Psoas muscle (tissue), 8 donors: Measurements from ENCODE around the gene PRIMA1. TPM values are rescaled to one million over a fixed set of nuclear protein-coding genes. Genes with fewer than 3 reads are reported as not detected.
"Not testable (repeated sequence)": the region's sequence is repeated elsewhere in the genome, so short reads cannot be mapped to it uniquely, and the experiment has no call there.

ENCODE experiments used
- ATAC-seq, 4 donors: fragments of 200-7000 bp; cut with Tn5 transposase; one replicate each; pipeline ENCODE4 v1.9.1; 2020; ENCODE audit warnings: moderate library complexity in 3 of 4, mild to moderate bottlenecking in 2 of 4
- DNase-seq, 2 donors: peaks; one replicate each; pipeline ENCODE4 v3.0.0-alpha.2; 2020
- H3K27ac ChIP-seq: fragments of 200-600 bp; one replicate; pipeline ENCODE4 v1.8.0; 2022
- H3K27me3 ChIP-seq, 3 donors: fragments of 200-600 bp in 1 of 3; one replicate each; pipeline versions ENCODE4 v1.6.1 to v1.8.0; 2013 to 2022; ENCODE audit warnings: low read length in 2 of 3, mild to moderate bottlenecking in 2 of 3, moderate library complexity in 1 of 3; ENCODE audit not compliant: insufficient read depth in 3 of 3
- H3K36me3 ChIP-seq, 2 donors: fragments of 200-600 bp in 1 of 2; one replicate each; pipeline versions ENCODE4 v1.6.1 to v1.8.0; 2013 to 2022; ENCODE audit warnings: low read depth in 1 of 2, mild to moderate bottlenecking in 1 of 2, moderate library complexity in 1 of 2; ENCODE audit not compliant: insufficient read depth in 1 of 2
- H3K4me1 ChIP-seq: fragments of 200-600 bp; one replicate; pipeline ENCODE4 v1.8.0; 2022
- H3K4me3 ChIP-seq: fragments of 200-600 bp; one replicate; pipeline ENCODE4 v1.8.0; 2022; ENCODE audit warnings: mild to moderate bottlenecking
- H3K9me3 ChIP-seq: fragments of 200-600 bp; one replicate; pipeline ENCODE4 v1.8.0; 2022
- CTCF ChIP-seq: fragments of 200-600 bp; IDR thresholded peaks from one replicate; pipeline ENCODE4 v1.8.0; 2022; ENCODE audit warnings: antibody characterized with exemption
- WGBS, 3 donors: extraction: QIAGEN DNeasy Blood & Tissue Kit; methylation state at CpG; one replicate each; pipeline versions ENCODE4 v1.1.6 to v1.1.7; 2013; 5-methylcytosine and 5-hydroxymethylcytosine counted together
- intact Hi-C, 2 donors: fragments of 100-400 bp; cut with DNase I; formaldehyde crosslinking; loops; one replicate each; pipeline versions ENCODE4 v1.11.0 to v1.14.2; 2022
- polyA plus RNA-seq, 3 donors: library from polyadenylated mRNA; stranded (reverse); fragments of 200-250 nt; gene quantifications; one replicate each; pipeline ENCODE4 v1.2.3, GENCODE V29; 2013
- total RNA-seq, 4 donors: library from RNA; stranded (reverse); fragmentation: NEBNext Ultra II Directional in 2 of 4; extraction: Animal tissue kit (Norgen Biotek cat#: 25700) in 2 of 4; gene quantifications; one replicate each; pipeline versions ENCODE4 v1.2.1 to v1.2.4, GENCODE V29; 2021 to 2023
- donor health status: healthy with polysubstance abuse.
- donor health status: DM: no; HTN: no; CAD: no; lungs with moderate emphysema.
- donor health status: Bipolar disorder and iron deficiency.
- donor health status: healthy.
- donor health status: DM: yes; HTN: yes; CAD: no.
- donor health status: DM: no; HTN: no; CAD: no.
- donor health status: DM: no; HTN: no; CAD: no.
- donor health status: DM: yes; HTN: yes; CAD: no.

PRIMA1 gene
- total and polyA plus RNA-seq, 7 donors, result 0.17 to 0.77 (median 0.19) TPM

GRCh38 chr14:93824076-93824475 is 35.8 kb upstream of the PRIMA1 start:
- H3K36me3 ChIP-seq, result no peaks in the 10 kb centered on the region
- WGBS, 3 donors, result 69 to 73% (median 70%) methylated on average over 9 of the region's 9 CpGs
- ATAC-seq (no peak), DNase-seq (no peak)
- H3K9me3 ChIP-seq, result no peaks in the 10 kb centered on the region
- no peaks in the 10 kb centered on the region for H3K4me1 ChIP-seq
- intact Hi-C loops, result no loop called here
- H3K4me3 ChIP-seq, result no peak overlapping the region
- TF ChIP-seq CTCF, result no peak
- H3K27me3 ChIP-seq, result peaks cover 0 to 31% (median 4%) of the 10 kb centered on the region in 3 donors
- H3K27ac ChIP-seq, result no peak overlapping the region

- no peak for TF ChIP-seq CTCF
- intact Hi-C loops, result no loop called here
- ATAC-seq (no peak), DNase-seq (no peak)
- no peak overlapping the region for H3K4me3 ChIP-seq
- 57 to 60% (median 58%) methylated on average over 6 of the region's 6 CpGs for WGBS, 3 donors
- H3K36me3 ChIP-seq, result no peaks in the 10 kb centered on the region
- peaks cover 0 to 31% (median 4%) of the 10 kb centered on the region in 3 donors for H3K27me3 ChIP-seq
- no peaks in the 10 kb centered on the region for H3K4me1 ChIP-seq
- no peak overlapping the region for H3K27ac ChIP-seq
- no peaks in the 10 kb centered on the region for H3K9me3 ChIP-seq
Measured at GRCh38 chr14:93821051-93821450, 32.8 kb upstream of the PRIMA1 start.

- ATAC-seq (no peak), DNase-seq (no peak)
- Histone ChIP-seq H3K27me3 (peaks cover 0 to 11% (median 0%) of the 10 kb centered on the region in 3 donors), H3K36me3 (no peaks in the 10 kb centered on the region), H3K27ac (no peak overlapping the region), H3K4me1 (no peaks in the 10 kb centered on the region), H3K4me3 (no peak overlapping the region), H3K9me3 (peaks cover 14% of the 10 kb centered on the region)
- intact Hi-C loops, result no loop called here
- WGBS, 3 donors, result 82 to 89% (median 87%) methylated on average over 10 of the region's 10 CpGs
- no peak for TF ChIP-seq CTCF
Measured at GRCh38 chr14:93818857-93819256, 30.6 kb upstream of the PRIMA1 start.

- no peaks in the 10 kb centered on the region for H3K36me3 ChIP-seq
- no peak overlapping the region for H3K4me3 ChIP-seq
- 76 to 81% (median 80%) methylated on average over 8 of the region's 8 CpGs for WGBS, 3 donors
- ATAC-seq (no peak), DNase-seq (no peak)
- intact Hi-C loops, result no loop called here
- H3K27ac ChIP-seq, result no peak overlapping the region
- no peaks in the 10 kb centered on the region for H3K4me1 ChIP-seq
- no peaks in the 10 kb centered on the region for H3K27me3 ChIP-seq
- H3K9me3 ChIP-seq, result peaks cover 14% of the 10 kb centered on the region
- TF ChIP-seq CTCF, result no peak
Measured at GRCh38 chr14:93811676-93812075, 23.4 kb upstream of the PRIMA1 start.

- DNase-seq (no peak), ATAC-seq (no peak)
- 90 to 95% (median 93%) methylated on average over 1 of the region's 1 CpG for WGBS, 3 donors
- Histone ChIP-seq H3K36me3 (no peaks in the 10 kb centered on the region), H3K27me3 (no peaks in the 10 kb centered on the region), H3K4me1 (no peaks in the 10 kb centered on the region), H3K4me3 (no peak overlapping the region), H3K9me3 (peaks cover 14% of the 10 kb centered on the region), H3K27ac (no peak overlapping the region)
- intact Hi-C loops, result no loop called here
- no peak for TF ChIP-seq CTCF
Measured at GRCh38 chr14:93811020-93811419, 22.7 kb upstream of the PRIMA1 start.

- ATAC-seq, DNase-seq, H3K27me3 ChIP-seq, H3K4me3 ChIP-seq, H3K4me1 ChIP-seq, intact Hi-C loops, H3K9me3 ChIP-seq, H3K36me3 ChIP-seq, H3K27ac ChIP-seq: not testable (repeated sequence)
- 61 to 68% (median 63%) methylated on average over 5 to 6 of the region's 6 CpGs for WGBS, 3 donors
Measured at GRCh38 chr14:93809491-93810420, 21.5 kb upstream of the PRIMA1 start.
